ENCODE measurements around the gene WIPF2.
"Not testable (repeated sequence)": the region's sequence is repeated elsewhere in the genome, so short reads cannot be mapped to it uniquely, and the experiment has no call there.

Gene WIPF2

GRCh38 chr17:40290629-40291280 is 71.7 kb downstream of the WIPF2 start:
- no peak for DNase-seq
- intact Hi-C loops (cut with DNase I), result loop anchor here (2.0 to 10.0 kb wide), 2 partner anchors 90 to 276 kb away; partner anchors contain the start of gene CSF3

DNA sequence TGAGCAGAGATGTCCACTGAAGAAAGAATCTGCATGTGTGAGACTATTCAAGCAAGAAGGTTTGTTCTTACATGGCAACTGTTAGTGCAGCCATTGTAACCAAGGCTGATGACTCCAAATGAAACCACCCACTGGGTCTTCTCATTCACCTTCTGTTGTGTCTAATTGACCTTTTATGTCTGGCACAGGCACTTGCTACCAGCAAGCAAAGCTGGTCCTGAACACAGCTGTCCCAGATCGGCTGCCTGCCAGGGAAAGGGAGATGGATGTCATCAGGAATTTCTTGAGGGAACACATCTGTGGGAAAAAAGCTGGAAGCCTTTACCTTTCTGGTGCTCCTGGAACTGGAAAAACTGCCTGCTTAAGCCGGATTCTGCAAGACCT is 72.2 kb downstream of the WIPF2 start:
- intact Hi-C loops (cut with DNase I), result loop anchor here (2.0 to 10.0 kb wide), 2 partner anchors 90 to 276 kb away; partner anchors contain the start of gene CSF3
- DNase-seq, result peak in 1 of 10 donors; percentile 35

- intact Hi-C loops (cut with DNase I), result loop anchor here (10.0 kb wide), 1 partner anchor 279 kb away; the partner anchor contains the start of gene CSF3
Measured at GRCh38 chr17:40293363-40293762, 74.3 kb downstream of the WIPF2 start.

GRCh38 chr17:40295488-40296436 is 76.7 kb downstream of the WIPF2 start:
- DNase-seq, result no peak
- intact Hi-C loops (cut with DNase I), result loop anchor here (10.0 kb wide), 1 partner anchor 281 kb away; the partner anchor contains the start of gene CSF3

More at GRCh38 chr17:40293363-40293762, 74.3 kb downstream of the WIPF2 start:
- DNase-seq, result no peak

DNA sequence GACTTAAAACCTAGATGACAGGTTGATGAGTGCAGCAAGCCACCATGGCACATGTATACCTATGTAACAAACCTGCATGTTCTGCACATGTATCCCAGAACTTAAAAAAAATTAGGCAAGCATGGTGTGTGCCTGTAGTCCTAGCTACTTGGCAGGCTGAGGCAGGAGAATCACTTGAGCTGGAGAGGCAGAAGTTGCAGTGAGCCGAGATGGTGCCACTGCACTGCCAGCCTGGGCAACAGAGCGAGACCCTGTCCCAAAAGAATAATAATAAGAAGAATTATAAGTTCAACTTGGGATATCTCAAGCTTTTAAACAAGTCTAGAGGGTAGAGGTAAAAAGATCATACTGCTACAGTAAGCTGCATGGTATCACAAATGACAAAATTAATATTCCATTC is 78.4 kb downstream of the WIPF2 start:
- DNase-seq, result no peak
- intact Hi-C loops (cut with DNase I), result loop anchor here (10.0 kb wide), 1 partner anchor 283 kb away; the partner anchor contains the start of gene CSF3

DNA sequence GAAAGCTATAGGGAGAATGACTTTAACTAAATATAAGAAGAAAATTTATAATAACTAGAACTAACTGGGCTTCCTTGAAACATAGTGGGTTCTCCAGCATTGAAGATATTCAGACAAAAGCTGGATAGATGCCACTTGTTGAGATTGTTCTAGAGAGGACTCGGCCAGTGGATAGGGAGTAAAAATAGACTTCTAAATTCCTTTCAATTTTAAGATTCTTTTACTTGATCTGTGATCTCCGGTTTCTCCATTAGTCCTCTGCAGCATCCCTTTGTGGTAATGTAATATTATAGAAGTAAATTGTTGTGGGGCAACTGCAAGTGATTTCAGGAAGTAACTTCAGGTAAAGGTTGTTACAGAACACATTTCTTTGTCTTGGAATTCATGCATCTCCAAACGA is 79.6 kb downstream of the WIPF2 start:
- no peak for DNase-seq
- intact Hi-C loops (cut with DNase I), result loop anchor here (10.0 kb wide), 1 partner anchor 284 kb away; the partner anchor contains the start of gene CSF3

DNA sequence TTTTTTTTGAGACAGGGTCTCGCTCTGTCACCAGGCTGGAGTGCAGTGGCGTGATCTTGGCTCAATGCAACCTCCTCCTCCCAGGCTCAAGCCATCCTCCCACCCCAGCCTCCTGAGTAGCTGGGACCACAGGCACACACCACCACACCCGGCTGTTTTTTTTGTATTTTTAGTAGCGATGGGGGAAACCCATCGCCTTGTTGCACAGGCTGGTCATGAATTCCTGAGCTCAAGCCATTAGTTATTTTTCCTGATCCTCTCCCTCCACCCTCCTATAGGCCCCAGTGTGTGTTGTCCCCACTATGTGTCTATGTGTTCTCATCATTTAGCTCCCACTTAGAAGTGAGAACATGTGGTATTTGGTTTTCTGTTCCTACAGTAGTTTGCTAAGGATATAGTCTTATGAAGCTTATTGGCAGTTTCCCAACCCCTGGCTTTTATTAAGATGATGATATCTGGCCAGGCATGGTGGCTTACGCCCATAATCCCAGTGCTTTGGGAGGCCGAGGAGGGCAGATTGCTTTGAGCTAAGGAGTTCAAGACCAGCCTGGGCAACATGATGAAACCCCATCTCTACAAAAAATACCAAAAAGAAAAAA is 80.2 kb downstream of the WIPF2 start:
- intact Hi-C loops (cut with DNase I), result loop anchor here (10.0 kb wide), 1 partner anchor 284 kb away; the partner anchor contains the start of gene CSF3
- not testable (repeated sequence) for DNase-seq

DNA sequence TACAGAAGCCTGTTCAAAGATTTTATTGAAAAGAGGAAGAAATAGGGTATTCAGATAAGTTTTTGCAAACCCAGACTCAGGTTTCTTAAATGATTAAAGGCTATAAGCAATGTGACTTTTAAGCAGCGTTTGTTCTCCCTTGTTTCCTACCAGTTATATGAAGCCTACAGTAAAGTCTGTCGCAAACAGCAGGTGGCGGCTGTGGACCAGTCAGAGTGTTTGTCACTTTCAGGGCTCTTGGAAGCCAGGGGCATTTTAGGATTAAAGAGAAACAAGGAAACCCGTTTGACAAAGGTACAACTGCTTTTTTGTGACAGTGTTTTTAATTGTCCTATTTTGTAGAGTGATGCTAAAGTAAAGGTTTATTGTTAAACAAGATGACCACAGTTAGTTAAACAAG is 82.2 kb downstream of the WIPF2 start:
- peak in 2 of 10 donors; percentile 34 to 84 for DNase-seq
- intact Hi-C loops (cut with DNase I), result loop anchor here (10.0 kb wide), 2 partner anchors 113 to 253 kb away; partner anchors contain the start of gene TOP2A

GRCh38 chr17:40303009-40303657 is 84.0 kb downstream of the WIPF2 start:
- intact Hi-C loops (cut with DNase I), result loop anchor here (1.0 to 10.0 kb wide), 3 partner anchors 52 to 252 kb away; partner anchors contain the start of gene TOP2A
- peak in 1 of 10 donors; percentile 39 for DNase-seq

- DNase-seq, result no peak
Measured at GRCh38 chr17:40303708-40304551, 84.8 kb downstream of the WIPF2 start.

GRCh38 chr17:40304552-40304863 is 85.4 kb downstream of the WIPF2 start:
- DNase-seq, result not testable (repeated sequence)
- intact Hi-C loops (cut with DNase I), result loop anchor here (10.0 kb wide), 2 partner anchors 110 to 250 kb away; partner anchors contain the start of gene TOP2A

More at GRCh38 chr17:40303708-40304551, 84.8 kb downstream of the WIPF2 start:
- intact Hi-C loops (cut with DNase I), result loop anchor here (1.0 to 10.0 kb wide), 3 partner anchors 51 to 251 kb away; partner anchors contain the start of gene TOP2A

DNA sequence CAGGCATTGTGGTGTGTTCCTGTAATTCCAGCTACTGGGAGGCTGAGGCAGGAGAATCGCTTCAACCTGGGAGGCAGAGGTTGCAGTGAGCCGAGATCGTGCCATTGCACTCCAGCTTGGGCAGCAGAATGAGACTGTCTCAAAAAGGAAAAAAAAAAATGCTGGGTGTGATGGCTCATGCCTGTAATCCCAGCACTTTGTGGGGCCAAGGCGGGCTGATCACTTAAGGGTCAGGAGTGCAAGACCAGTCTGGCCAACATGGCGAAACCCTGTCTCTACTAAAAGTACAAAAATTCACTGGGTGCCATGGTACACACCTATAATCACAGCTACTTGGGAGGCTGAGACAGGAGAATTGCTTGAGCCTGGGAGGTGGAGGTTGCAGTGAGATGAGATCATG is 85.8 kb downstream of the WIPF2 start:
- DNase-seq, result not testable (repeated sequence)
- intact Hi-C loops (cut with DNase I), result loop anchor here (10.0 kb wide), 2 partner anchors 110 to 250 kb away; partner anchors contain the start of gene TOP2A

DNA sequence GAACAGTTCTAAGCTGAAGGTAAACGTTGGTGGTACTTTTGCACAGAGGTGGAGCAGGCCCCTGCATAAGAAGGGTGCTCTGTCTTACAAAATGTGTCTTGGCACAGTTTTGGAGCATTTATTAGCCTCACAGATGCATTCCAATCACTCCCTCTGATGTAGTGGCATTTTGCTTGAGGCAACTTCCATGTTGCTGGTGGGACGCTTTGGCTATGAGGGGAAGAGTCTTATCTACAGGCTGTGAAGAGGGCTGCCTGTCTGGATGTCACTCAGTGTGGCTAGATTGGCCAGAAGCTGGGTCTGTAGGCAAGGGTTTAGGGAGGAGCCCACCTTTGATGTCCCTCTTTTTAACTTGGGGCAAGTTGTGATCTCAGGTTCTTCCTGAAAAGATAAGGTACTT is 87.3 kb downstream of the WIPF2 start:
- intact Hi-C loops (cut with DNase I), result loop anchor here (10.0 kb wide), 2 partner anchors 108 to 248 kb away; partner anchors contain the start of gene TOP2A
- no peak for DNase-seq

DNA sequence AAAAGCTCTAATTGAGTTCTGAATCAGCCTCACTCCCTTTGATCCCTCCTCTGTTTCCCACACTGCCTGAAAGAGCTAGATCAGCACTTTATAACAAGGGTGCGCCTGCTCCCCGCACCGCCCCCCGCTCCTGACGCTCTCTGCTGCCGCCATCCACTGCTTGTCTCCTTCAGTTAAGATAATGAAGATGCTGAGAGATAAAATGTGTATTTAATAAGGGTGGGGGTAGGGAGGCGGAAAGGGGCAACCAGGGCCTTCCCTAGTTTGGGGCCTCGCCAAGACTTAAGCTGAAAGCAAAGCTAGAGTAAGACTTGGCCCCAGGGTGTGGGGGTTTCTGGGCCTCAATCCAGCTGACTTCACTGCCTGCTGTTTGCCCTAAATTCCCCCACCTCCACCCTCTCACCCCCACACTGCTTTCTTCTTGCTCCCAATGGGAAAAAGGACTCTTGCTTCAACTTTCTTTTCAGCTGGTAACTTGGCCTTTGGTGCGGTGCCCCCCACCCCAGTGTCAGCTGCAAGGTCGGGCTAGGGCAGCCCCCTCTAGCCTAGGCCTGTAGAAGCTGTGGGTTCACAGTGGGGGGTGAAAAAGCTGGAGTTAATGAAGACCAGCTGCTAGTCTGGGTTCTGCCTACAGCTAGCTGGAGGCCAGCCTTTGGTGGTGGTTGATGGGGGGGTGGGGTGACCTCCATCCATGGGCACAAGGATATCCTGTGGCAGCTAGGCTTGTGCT is 88.1 kb downstream of the WIPF2 start:
- intact Hi-C loops (cut with DNase I), result loop anchor here (10.0 kb wide), 2 partner anchors 108 to 248 kb away; partner anchors contain the start of gene TOP2A
- DNase-seq, result peak in 1 of 10 donors; percentile 77

DNA sequence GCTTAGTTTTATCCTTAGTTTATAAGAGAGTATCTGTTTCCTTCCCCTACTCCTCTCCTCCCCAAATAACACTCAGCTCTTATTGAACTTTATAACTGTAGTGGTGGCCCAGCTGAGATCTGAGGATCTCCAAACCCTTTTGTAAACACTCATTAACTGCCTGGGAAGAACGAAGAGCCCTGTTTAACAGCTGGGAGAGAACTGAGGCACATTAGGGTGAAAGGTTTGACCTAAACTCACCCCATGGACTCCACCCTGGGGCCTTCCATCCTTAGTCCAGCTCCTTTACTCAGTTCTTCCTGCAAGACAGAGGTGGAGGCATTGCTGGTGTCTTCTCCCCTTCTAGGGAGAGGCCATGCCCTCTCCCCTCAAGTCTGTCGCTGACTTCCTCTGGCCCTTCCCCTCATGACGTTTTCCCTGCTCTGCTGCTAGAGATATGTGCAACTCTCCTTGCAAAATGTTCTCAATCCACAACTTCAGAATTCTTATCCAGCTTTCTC is 88.7 kb downstream of the WIPF2 start:
- intact Hi-C loops (cut with DNase I), result loop anchor here (10.0 kb wide), 2 partner anchors 107 to 247 kb away; partner anchors contain the start of gene TOP2A
- DNase-seq, result no peak

DNA sequence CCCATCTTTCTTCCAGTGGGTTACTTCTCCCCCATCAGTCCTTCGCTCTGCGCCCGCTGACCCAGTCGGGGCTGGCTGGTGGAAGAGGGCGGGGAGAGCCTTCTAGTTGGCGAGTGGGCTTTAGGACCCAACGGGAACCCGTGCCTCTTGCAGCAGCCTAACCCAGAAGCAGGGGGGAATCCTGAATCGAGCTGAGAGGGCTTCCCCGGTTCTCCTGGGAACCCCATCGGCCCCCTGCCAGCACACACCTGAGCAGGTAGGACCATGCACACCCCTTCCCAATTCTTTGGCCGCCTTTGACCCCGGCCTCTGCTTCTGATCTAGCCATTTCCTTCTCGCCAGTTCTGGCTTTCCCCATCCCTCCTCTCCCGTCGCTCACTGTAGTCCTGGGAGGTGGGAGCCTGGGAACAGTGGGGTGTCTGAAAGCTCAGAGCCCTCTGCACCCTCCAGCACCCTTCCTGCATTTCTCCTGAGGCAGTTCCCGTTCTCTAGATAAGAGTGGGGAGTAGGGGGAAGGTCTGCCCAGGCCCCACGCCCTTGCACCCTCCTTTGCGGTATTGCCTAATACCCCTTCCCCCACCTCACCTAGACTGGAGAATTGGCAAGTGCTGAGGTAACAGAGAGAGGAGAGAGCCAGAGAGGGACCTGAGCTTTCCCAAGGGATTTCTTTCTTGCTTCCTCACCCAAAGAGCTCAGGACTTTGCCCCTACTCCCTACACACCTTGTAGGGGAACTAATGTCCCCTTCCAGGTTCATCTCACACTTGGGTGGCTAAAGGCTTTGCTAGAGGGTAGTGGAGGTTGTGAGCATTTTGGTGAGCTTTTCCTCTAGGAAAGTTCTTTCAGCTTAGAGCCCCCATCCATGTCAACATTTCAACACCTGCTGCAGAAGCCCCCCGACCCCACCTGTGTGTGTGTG is 90.2 kb downstream of the WIPF2 start, which contains the start of gene RARA:
RARA (plus strand) TSS at position 150 of the 918 bp plus-strand sequence. CDS start 22,039 bp downstream, outside the sequence.
- peak in 8 of 10 donors; percentile 55 to 95 (median 74) for DNase-seq
- intact Hi-C loops (cut with DNase I), result loop anchor here (10.0 kb wide), 2 partner anchors 106 to 246 kb away; partner anchors contain the start of gene TOP2A
